Gastrocnemius medialis (tissue), 4 donors: ENCODE results near the gene UBALD2. TPM values are rescaled to one million over a fixed set of nuclear protein-coding genes. Genes with fewer than 3 reads are reported as not detected.

Experiments used
- ATAC-seq, 2 donors: fragments of 150-250 bp; one replicate each; pipeline ENCODE4 v1.9.1; 2016
- DNase-seq, 2 donors: peaks; one replicate each; pipeline ENCODE4 v3.0.0-alpha.2; 2019
- H3K27ac ChIP-seq, 4 donors: fragments of 200-600 bp; sonication (generic); 1 replicate in 1 of 4; 2 replicates in 3 of 4; pipeline ENCODE4 v1.5.1; 2016 to 2018; ENCODE audit warnings: mild to moderate bottlenecking in 2 of 4, moderate library complexity in 1 of 4
- H3K27me3 ChIP-seq, 3 donors: fragments of 200-600 bp; sonication (generic) in 2 of 3; 1 replicate in 1 of 3; 2 replicates in 2 of 3; pipeline versions ENCODE4 v1.5.1 to v1.6.0; 2016 to 2019; ENCODE audit warnings: mild to moderate bottlenecking in 1 of 3, moderate library complexity in 1 of 3
- H3K36me3 ChIP-seq, 2 donors: fragments of 200-600 bp; sonication (generic) in 1 of 2; one replicate each; pipeline ENCODE4 v1.5.1; 2017 to 2018
- H3K4me1 ChIP-seq, 2 donors: fragments of 200-600 bp; sonication (generic) in 1 of 2; one replicate each; pipeline ENCODE4 v1.5.1; 2016 to 2017; ENCODE audit warnings: mild to moderate bottlenecking in 2 of 2
- H3K4me3 ChIP-seq, 4 donors: fragments of 200-600 bp; sonication (generic) in 3 of 4; 1 replicate in 1 of 4; 2 replicates in 3 of 4; pipeline ENCODE4 v1.5.1; 2016 to 2019; ENCODE audit warnings: mild to moderate bottlenecking in 2 of 4
- H3K9me3 ChIP-seq, 3 donors: fragments of 200-600 bp; sonication (generic) in 2 of 3; 1 replicate in 1 of 3; 2 replicates in 2 of 3; pipeline ENCODE4 v1.5.1; 2016 to 2019
- CTCF ChIP-seq, 5 experiments: fragments of 450-650 bp in 3 of 5; fragments of 200-600 bp in 2 of 5; sonication (generic) in 2 of 5; IDR thresholded peaks in 4 of 5; conservative IDR thresholded peaks in 1 of 5; 1 replicate in 4 of 5; 2 replicates in 1 of 5; pipeline ENCODE4 v1.5.1; 2016 to 2019; ENCODE audit warnings: antibody characterized with exemption in 5 of 5, mild to moderate bottlenecking in 3 of 5, moderate library complexity in 3 of 5
- POLR2A ChIP-seq, 2 donors: fragments of 450-650 bp; IDR thresholded peaks; one replicate each; pipeline ENCODE4 v1.6.1; 2017; ENCODE audit warnings: antibody characterized with exemption in 2 of 2, mild to moderate bottlenecking in 2 of 2, moderate library complexity in 2 of 2
- in situ Hi-C, 4 donors: fragments of 200-750 bp; cut with MboI; loops; one replicate each; pipeline versions ENCODE4 v1.15.0 to v1.8.0; 2017; ENCODE audit warnings: low sequenced_read_pairs in 4 of 4
- intact Hi-C: fragments of 100-400 bp; cut with DNase I; formaldehyde crosslinking; loops from one replicate; pipeline ENCODE4 v1.15.1; 2023; ENCODE audit warnings: low total_unique reads
- total RNA-seq, 4 donors: library from RNA; depleted of rRNA; stranded (reverse); fragments of >200 nt; gene quantifications; one replicate each; pipeline versions ENCODE4 v1.1.0 to v1.2.3, GENCODE V29; 2016

UBALD2 gene
- total RNA-seq, 4 donors from 2014 or later, result 28.9 to 151 (median 52.2) TPM

DNA sequence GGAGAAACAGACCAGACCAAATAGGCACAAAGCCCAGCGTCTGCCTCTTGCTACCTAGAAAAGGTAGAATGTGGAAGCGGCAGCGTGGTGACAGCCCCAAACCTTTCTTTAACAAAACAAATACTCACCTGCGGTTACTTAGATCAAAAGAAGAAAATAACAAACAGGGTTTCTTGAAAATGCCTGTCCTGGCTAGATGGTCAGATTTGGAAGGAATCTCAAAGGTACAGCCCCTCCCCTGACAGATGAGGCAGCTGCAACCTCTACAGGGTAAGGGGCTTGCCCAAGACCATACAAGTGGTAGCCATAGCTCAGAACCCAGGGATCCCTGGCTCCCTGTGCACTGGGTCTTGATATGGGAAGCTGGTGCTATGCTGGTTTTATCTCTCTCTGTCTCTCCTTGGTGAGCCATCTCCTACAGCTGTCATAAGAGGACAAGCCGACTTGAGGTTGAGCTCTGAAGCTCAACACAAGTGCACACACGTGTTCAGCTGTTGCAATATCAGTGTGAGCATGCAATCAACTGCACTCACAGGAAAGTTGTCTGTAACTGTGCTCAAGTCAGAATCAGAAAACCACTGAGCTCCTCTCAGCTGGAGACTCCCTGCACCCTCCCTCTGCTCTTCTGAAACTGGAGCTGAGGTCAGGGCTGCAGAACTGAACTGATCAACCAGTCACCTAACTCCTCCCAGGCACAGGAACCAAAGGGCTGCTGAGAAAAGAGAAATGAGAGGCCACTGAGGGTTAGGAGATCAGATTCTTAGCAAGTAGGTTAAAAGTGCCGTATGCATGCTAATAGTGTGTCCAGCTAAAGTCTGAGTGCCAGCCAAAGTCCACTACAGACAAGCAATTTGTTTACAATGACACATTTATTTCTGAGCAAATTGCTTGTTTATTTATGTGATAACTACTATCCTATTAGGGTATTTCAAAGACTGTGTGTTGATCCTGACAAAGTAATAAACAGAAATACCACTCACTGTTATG, 18.8 kb upstream of the UBALD2 start:
- Histone ChIP-seq H3K4me3 (no peak overlapping the region), H3K4me1 (peaks cover 48 to 56% of the 10 kb centered on the region in 2 donors), H3K36me3 (no peaks in the 10 kb centered on the region), H3K27ac (peak overlapping the region; percentile 80 to 91 (median 83)), H3K9me3 (no peaks in the 10 kb centered on the region), H3K27me3 (no peaks in the 10 kb centered on the region)
- in situ Hi-C loops, result no loop called here
- ATAC-seq (peak; percentile 84 to 89), DNase-seq (peak; percentile 62 to 78)
- intact Hi-C loops, result loop anchor here (10.0 kb wide), 1 partner anchor 392 kb away; the partner anchor contains the start of gene WBP2
- TF ChIP-seq POLR2A (IDR thresholded peaks at IDR 0.05), result peak; percentile 55 to 67
- no peak for TF ChIP-seq CTCF (IDR thresholded peaks at IDR 0.05 in 4 of 5, conservative IDR thresholded peaks at IDR 0.05 in 1 of 5)

GRCh38 chr17:76247304-76247703, 17.8 kb upstream of the UBALD2 start:
- ATAC-seq (no peak), DNase-seq (no peak)
- H3K36me3 ChIP-seq, result no peaks in the 10 kb centered on the region
- no peaks in the 10 kb centered on the region for H3K27me3 ChIP-seq
- peak overlapping the region; percentile 80 to 91 (median 83) for H3K27ac ChIP-seq
- in situ Hi-C loops, result no loop called here
- no peak for TF ChIP-seq POLR2A (IDR thresholded peaks at IDR 0.05)
- no peak for TF ChIP-seq CTCF (IDR thresholded peaks at IDR 0.05 in 4 of 5, conservative IDR thresholded peaks at IDR 0.05 in 1 of 5)
- H3K4me1 ChIP-seq, result peaks cover 46 to 56% of the 10 kb centered on the region in 2 donors
- no peak overlapping the region for H3K4me3 ChIP-seq
- H3K9me3 ChIP-seq, result no peaks in the 10 kb centered on the region
- intact Hi-C loops, result loop anchor here (10.0 kb wide), 1 partner anchor 393 kb away; the partner anchor contains the start of gene WBP2

GRCh38 chr17:76248013-76248782, 16.9 kb upstream of the UBALD2 start:
- intact Hi-C loops (loop anchor here (2.0 to 10.0 kb wide), 2 partner anchors 31 to 393 kb away; partner anchors contain the start of gene WBP2), in situ Hi-C loops (no loop called here)
- H3K27me3 ChIP-seq, result no peaks in the 10 kb centered on the region
- peak overlapping the region in 1 of 4 donors; percentile 35 for H3K4me3 ChIP-seq
- no peaks in the 10 kb centered on the region for H3K36me3 ChIP-seq
- H3K9me3 ChIP-seq, result no peaks in the 10 kb centered on the region
- H3K4me1 ChIP-seq, result peaks cover 51 to 65% of the 10 kb centered on the region in 2 donors
- DNase-seq, result no peak
- TF ChIP-seq CTCF (IDR thresholded peaks at IDR 0.05 in 4 of 5, conservative IDR thresholded peaks at IDR 0.05 in 1 of 5), result peak in 2 of 5 experiments; percentile 9 to 24
- peak in 1 of 2 donors; percentile 27 for TF ChIP-seq POLR2A (IDR thresholded peaks at IDR 0.05)
- ATAC-seq, result peak in 1 of 2 donors; percentile 5
- peak overlapping the region; percentile 80 to 91 (median 83) for H3K27ac ChIP-seq

DNA sequence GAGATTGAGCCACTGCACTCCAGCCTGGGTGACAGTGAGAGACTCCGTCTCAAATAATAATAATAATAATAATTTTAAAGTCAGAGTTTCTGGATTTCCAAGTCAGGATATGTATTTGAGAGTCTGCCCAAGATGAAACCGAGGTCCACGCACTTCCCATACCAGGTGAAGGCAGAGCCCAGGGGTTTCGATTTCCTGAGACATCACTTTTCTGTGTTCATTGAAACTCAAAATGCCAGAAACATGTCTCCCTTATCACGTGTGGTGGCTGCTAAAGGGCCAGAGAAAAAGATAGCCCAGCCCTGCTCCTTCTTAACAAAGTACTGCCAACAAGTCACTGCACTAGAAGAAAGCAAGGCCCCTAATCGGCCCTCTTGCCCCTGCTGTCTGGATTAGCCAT, 15.0 kb upstream of the UBALD2 start:
- H3K4me3 ChIP-seq, result no peak overlapping the region
- H3K27ac ChIP-seq, result peak overlapping the region; percentile 90 to 97 (median 94)
- H3K9me3 ChIP-seq, result no peaks in the 10 kb centered on the region
- H3K36me3 ChIP-seq, result no peaks in the 10 kb centered on the region
- intact Hi-C loops, result no loop called here
- no peak for DNase-seq
- no peak for ATAC-seq
- no peaks in the 10 kb centered on the region for H3K27me3 ChIP-seq
- peaks cover 64% of the 10 kb centered on the region in 2 donors for H3K4me1 ChIP-seq
- no peak for TF ChIP-seq POLR2A (IDR thresholded peaks at IDR 0.05)
- no peak for TF ChIP-seq CTCF (IDR thresholded peaks at IDR 0.05 in 4 of 5, conservative IDR thresholded peaks at IDR 0.05 in 1 of 5)
- in situ Hi-C loops, result loop anchor here in 1 of 4 donors (5.0 kb wide), 1 partner anchor 43 kb away; no protein-coding TSS in a partner anchor
